Measurements from ENCODE around the gene PNP.

Gene PNP

DNA sequence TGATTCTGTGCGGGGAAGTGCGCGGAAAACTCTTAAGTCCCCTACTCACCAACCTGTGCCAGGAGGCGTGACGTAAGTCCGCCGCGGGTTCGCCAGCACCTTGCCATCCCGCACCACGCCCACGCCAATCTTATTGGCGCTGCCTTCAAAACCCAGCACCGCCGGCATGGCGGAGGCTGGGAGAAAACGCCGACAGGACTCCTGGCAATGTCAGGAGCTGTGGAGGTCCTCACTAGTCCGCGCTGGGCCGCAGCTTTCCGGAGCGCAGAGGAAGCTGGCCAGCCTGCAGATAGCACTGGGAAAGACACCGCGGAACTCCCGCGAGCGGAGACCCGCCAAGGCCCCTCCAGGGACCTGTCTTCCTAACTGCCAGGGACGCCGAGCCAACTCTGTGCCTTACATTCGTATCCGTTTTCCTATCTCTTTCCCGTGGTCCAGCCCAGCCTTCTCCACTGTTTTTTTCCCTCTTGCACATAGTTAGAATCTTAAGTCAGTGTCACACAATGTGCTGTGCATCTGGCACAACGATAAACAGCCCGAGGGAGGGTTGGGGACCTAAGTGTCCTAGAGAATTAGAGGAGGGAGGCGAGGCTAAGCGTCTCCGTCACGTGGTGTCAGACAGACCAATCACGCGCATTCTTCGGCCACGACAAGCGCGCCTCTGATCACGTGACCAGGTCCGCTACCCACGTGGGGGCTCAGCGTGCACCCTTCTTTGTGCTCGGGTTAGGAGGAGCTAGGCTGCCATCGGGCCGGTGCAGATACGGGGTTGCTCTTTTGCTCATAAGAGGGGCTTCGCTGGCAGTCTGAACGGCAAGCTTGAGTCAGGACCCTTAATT lies 14.5 kb upstream of the PNP start, which contains the start of the genes APEX1 and OSGEP:
Gene APEX1, plus strand, starts transcription at position 711 of the 839 bp plus-strand sequence. CDS start 420 bp downstream, outside the sequence.
Gene OSGEP, minus strand, starts transcription at position 297 of the 839 bp plus-strand sequence. Its CDS starts 129 bp downstream, at position 168.
- peak; percentile 96 to 98 (median 97) for DNase-seq (ENCODE audit: low read depth in 2 of 3, low spot score in 1 of 3)

DNA sequence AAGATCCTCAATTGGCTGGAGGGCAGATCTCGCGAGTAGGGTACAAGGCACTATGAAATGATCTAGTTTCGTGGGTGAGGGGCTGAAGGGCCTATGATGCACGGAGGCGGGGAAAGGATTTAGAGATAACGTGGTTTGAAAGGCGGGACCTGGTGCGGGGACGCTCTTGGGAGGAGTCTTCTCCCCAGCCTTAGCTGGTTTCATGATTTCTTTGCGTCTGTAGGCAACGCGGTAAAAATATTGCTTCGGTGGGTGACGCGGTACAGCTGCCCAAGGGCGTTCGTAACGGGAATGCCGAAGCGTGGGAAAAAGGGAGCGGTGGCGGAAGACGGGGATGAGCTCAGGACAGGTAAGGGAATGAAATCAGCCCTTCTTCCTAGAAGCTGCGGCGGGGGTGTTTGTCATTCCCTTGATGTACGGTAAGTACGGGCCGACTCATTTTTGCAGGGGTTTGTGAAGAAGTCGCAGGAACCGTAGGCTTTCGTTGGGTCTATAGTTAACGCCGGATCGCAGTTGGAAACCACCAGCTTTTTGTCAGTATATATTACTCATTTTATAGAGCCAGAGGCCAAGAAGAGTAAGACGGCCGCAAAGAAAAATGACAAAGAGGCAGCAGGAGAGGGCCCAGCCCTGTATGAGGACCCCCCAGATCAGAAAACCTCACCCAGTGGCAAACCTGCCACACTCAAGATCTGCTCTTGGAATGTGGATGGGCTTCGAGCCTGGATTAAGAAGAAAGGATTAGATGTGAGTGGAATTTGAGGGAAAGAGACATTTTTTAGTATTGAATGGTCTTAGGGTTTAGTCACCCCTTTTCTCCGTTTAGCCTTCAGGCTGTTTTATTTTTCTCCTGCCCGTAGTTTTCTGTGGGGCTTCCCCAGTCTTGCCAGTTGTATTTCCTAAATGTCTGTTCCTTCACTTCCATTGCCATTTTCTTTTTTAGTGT lies 13.6 kb upstream of the PNP start:
- no peak for DNase-seq (ENCODE audit: low read depth in 2 of 3, low spot score in 1 of 3)

DNA sequence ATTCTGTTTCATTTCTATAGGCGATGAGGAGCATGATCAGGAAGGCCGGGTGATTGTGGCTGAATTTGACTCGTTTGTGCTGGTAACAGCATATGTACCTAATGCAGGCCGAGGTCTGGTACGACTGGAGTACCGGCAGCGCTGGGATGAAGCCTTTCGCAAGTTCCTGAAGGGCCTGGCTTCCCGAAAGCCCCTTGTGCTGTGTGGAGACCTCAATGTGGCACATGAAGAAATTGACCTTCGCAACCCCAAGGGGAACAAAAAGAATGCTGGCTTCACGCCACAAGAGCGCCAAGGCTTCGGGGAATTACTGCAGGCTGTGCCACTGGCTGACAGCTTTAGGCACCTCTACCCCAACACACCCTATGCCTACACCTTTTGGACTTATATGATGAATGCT lies 12.2 kb upstream of the PNP start:
- no peak for DNase-seq (ENCODE audit: low read depth in 2 of 3, low spot score in 1 of 3)

DNA sequence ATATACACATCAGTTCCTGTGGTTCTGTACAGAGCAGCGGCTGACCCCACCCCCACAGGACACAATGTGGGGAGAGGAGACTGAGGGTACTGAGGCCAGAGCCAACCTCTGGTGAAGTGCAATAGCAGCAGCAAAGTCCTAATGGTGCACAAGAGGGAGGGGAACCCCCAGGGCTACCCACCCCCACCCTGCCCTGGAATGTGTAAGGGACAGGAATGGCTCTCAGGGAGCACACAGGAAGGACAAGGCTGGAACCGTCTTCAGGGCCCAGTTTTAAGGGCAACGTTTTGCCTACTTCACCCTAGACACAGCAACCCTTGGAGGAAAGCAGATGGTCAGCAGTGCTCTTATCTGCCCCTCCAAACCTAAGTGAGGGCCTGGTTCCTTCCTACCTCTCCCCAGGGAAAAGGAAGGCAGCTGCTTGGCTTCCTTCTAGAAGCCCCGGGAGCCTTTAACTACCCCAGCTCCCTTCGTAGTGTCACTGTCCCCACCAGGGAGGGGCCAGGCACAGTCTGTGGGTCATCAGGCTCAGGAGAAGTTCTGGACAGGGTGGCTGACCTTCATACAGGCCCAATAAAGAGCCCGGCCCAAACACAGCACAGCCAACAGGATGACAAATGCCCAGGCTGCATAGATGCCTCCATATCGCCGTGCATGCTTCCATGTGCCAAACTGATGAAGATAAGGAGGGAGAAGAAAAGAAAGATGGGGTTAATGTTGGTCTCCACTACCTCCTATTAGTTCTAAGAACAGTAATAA lies 11.0 kb upstream of the PNP start:
- DNase-seq (ENCODE audit: low read depth in 2 of 3, low spot score in 1 of 3): no peak

DNA sequence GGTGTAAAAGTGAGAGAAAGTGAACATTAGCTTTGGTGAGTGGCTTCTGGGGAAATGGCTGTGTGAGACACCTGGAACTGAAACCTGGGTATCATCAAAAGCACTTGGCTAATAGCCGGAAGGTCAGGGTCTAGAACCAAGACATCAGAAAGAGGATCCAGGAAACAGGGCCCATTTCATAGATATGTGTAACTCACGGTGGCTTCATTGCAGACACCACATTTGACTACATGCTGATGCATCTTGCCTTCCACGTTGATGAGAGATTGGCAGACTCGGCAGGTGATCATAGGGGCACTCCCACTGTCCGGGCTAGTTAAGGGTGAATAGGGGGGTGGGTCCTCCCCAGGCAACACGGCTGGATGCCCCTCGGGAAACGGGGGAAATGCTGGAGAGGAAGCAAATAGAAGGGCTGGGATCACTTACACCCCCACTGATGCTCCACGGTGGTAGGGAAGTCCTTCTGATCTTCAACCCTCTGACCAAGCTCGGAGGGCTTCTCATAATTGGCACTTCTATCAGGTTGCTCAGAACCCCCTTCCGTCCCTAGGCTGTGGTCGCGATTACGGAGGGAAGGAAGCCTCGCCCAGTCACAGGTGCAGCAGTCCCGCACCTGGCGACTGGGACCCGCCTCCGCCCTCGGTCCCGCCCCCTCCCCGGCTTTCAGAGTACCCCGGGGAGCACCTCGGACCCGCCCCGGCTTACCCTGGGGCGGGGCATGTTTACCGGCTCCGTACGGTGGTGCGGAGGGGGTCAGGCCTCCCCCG lies 8.6 kb upstream of the PNP start:
- no peak for DNase-seq (ENCODE audit: low read depth in 2 of 3, low spot score in 1 of 3)

DNA sequence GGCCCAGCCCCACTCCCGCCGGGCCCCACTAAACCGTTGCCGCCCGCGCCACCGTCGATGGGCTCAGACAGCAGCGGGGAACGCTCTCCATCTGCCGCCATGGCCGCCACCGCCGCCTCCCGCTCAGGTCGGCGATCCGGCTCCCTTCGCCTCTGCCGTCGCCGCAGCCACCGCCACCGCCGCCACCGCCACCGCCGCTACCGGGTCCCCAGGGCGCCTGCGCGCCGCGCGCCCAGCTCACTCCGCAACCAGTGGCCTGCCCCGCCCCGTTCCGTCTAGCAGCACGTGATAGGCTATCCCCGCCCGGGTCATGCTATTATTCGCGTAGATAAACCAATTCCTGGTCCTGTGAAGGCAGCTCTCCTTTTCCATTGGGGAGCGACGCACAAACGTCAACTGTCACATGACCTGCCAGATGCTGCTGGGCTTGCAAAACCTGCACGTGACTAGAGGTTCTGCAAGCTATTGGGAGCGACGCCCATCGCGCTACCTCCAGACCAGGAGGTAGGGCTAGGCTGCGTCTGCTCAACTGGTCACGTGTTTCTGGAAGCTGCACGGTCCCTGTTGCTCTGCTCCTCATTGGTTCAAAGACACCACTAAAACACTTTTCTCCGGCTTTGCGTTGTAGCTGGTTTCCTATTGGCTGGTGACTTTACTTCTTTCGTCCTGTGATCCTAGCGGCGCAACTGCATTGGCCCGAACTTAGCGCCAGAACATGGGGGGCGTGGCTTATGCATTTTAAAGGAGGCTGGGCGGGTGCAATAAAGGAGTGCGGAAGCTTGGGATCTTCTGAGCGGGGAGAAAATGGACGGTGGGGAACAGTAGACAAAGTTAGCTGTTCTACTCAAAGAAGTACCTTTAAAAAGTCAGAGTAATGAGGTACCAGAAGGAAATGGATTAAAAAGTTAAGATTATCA lies 7.7 kb upstream of the PNP start, which contains the start of gene PIP4P1:
Gene PIP4P1, minus strand, starts transcription at position 210 of the 917 bp plus-strand sequence. Its CDS starts 109 bp downstream, at position 101.
- peak; percentile 94 to 97 (median 97) for DNase-seq (ENCODE audit: low read depth in 2 of 3, low spot score in 1 of 3)

DNA sequence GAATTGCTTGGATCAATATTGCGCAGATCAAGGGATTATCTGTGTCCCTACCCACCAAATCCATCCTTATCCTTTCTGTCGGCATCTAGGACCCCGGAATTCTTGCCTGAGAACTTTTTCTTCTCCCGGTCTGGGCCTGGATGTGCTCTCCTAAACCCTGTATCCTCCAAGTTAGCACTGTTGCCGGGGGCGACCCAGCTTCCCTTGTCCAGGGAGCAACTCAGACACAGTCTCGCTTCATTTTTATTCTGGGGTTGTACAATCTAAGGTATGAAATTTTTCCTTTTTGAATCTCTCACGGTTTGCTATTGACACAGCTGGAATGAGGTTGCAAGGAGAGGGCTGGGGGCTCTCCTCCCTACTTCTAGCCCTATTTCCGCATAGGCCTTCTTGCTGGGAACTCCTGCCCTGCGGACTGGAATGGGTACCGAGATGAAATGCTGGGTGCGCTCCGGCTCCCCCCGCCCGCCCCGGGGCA lies 403 bp upstream of the PNP start:
- no peak for DNase-seq (ENCODE audit: low read depth in 2 of 3, low spot score in 1 of 3)

DNA sequence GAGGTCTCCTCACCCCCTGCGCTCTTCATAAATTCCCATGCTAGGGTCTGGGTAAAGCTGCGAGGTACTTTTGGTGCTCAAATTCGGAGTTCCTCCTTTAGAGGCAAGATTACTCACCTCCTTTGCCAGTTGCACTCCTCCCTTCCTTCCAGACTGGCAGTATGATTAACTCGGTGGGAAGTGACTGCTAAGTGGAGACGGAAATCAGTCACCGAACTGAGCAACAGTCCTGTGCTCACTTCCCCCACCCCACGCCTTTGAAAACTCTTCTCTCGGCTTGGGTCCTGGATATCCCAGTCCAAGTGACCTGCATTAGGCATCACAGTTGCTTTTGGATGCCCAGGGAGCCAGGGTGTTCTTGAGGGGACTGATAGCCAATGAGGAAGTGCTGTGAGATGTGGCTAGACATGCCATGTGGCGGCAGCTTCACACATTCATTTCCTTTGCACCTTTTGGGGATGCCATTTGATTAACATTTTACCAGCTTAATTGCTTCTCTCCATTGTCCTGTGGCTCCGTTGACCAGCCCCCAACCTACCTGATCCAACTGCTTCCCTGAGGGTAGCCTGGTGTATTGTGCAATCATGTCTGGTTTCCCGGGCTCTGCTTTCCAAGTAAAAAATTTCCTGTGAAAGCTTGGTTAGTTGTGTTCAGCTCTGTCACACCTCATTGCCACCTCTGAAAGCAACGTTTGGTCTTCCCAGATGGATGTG lies 840 bp downstream of the PNP start:
- DNase-seq (ENCODE audit: low read depth in 2 of 3, low spot score in 1 of 3): peak; percentile 51 to 53 (median 51)

DNA sequence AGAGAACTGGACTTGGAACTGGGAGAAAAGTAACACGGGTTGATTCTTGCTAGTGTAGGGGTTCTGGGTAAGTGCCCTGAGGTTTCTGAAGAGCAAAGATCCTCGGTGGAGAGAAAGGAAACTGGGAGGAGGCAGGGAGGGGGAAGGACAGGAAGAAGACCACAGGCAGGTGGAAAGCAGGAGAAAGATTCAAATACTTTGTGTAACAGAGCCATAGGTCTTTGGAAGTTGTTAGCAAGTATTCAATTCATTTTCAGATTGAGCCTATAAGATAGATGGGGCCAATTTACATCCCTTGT lies 1.3 kb downstream of the PNP start:
- DNase-seq (ENCODE audit: low read depth in 2 of 3, low spot score in 1 of 3): no peak

DNA sequence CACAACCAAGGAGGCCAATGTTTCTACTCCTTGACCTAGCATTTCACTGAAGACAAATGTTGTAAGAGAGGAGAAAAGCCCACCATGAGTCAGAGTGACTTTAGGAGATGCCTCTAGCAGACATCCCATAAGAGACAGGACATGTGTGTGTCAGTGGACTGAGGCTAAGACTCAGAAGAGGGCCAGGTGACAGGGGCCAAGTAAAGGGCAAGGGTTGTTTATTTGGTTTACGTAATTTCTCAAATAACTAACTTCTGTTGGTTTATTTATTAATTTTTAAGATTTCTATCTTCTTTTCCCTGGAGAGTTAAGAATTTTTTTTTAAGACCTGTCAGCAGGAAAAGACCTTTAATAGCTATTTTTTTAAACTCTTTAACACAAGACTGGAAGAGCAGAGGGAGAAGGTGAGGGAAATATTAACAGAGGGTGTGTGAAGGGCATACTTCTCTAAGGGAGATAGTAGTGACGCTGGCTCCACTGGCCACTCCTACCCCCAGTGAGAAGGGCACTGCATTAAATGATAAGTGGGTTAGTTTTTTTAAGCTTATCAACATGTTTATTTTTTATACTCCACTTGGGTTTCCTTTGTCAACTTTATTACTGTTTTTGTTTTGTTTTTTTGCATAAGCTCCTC lies 3.4 kb downstream of the PNP start:
- no peak for DNase-seq (ENCODE audit: low read depth in 2 of 3, low spot score in 1 of 3)

DNA sequence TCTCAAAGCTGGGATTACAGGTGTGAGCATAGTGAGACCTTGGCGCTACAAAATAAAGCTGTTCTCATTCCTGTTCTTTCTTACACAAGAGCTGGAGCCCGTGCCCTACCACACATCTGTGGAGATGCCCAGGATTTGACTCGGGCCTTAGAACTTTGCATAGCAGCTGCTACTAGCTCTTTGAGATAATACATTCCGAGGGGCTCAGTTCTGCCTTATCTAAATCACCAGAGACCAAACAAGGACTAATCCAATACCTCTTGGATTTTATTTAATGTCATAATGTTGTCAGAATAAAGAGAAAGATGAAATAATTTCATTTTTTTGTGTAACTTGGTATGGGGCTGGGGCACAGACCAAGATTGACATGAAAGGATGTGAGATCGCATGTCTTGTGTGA lies 7.6 kb downstream of the PNP start:
- no peak for DNase-seq (ENCODE audit: low read depth in 2 of 3, low spot score in 1 of 3)

DNA sequence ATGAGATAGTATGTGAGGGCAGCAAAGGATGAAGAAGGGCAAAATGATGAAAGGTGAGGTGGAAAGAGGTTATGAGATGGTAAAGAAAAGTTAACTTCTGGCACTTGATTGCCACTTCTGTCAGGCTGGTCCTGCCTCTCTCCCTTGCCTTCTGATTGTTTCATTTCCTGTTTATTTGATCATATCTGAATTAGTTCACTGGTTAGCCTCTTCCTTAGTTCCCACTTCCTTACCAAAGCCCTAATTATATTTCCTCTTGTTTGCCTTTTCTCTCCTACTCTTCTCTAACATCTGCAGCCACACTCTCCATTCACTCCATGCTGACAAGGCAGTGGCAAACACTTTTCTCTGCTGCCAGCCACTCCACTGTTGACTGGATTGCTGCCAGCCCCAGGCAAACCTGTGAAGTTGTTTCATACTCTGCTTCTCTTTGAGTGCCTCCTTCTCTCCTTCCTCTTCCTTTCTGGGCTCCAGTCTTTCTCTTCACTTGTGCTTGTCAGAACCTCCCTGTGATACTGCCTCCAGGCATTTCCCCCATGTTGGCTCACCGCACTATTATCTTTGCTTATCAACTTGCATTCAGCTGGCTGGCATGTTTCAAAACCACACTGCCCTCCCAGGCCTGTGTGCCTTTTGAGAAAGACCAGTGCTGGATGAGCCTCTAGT lies 8.1 kb downstream of the PNP start:
- no peak for DNase-seq (ENCODE audit: low read depth in 2 of 3, low spot score in 1 of 3)

DNA sequence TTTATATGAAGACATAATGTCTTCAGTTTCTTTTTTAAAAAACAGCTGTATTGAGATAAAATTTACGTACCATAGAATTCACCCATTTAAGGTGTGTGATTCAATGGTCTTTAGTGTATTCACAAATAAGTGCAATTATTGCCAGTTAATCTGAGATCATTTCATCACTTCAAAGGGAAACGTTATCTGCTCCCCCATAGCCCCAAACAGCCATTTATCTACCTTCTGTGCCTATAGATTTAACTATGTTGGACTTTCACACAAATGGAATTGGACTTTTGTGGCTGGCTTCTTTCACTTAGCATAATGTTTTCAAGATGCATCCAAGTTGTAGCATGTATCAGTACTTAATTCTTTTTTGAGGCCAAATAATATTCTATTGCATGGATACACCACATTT lies 9.7 kb downstream of the PNP start:
- DNase-seq (ENCODE audit: low read depth in 2 of 3, low spot score in 1 of 3): no peak

DNA sequence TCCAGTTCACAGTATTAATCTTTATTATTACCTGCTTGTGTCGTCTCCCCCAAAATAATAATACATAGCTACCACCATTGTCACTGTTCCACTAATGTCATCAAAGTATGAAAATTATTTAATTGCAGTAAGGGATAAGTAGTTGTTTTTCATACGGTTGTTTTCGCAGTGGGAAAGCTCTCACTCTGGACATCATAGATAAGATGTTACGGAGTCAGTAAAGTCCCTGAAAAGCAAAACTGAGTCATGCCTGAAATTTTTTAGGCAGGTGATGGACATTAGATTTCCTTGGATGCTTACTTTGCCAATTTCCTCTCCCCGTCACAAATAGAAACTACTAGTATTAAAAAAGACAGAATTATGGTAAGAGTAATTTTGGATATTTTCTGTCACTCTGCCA lies 13.2 kb downstream of the PNP start:
- no peak for DNase-seq (ENCODE audit: low read depth in 2 of 3, low spot score in 1 of 3)

DNA sequence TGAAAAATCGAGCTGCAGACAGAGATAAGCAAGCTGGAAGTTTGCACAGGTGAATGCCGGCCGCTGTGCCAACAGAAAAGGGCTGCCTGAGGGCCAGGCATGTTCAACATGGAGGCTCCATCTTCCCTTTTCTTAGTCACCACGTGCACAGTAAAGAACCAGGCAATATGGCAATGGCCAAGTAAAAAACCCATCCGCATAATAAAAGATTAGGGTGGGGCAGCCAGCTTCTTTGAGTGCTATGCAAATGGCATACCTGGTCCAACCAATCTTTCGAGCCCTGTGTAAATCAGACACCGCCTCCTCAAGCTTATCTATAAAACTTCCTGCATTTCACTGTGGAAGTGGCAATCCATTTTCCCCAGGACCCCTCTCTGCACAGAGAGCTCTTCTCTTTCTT lies 16.7 kb downstream of the PNP start:
- DNase-seq (ENCODE audit: low read depth in 2 of 3, low spot score in 1 of 3): no peak

DNA sequence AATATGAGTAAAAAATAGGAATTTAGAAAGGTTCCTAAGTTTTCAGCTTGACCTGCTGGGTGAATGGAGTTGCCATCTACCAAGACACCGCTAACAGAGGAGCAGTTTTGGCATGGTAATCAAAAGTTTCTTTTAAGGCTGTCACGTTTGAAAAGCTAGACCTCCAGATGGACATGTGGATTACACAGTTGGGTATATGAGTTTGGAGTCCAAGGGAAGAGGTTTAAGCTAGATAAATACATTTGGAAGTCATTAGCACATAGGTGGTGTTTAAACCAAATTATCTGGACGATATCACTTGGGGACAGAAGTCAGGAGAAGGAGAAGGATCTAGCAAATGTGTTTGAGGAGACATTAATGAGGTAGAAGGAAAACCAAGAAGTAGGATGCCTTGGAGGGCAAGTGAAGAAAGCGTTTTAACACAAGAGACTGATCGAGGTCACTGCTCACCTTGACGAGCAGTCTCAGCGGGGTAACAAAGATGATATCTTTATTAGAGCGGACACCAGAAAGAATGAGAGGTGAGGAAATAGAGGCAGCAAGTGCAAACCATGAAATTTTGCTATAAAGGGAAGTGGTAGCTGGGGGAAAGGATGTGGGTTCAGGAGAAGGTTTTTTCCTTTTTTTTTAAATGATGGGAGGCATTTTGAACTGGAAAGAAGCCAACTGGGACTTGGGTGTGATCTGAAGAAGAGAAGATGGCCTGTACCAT lies 17.6 kb downstream of the PNP start:
- DNase-seq (ENCODE audit: low read depth in 2 of 3, low spot score in 1 of 3): no peak

DNA sequence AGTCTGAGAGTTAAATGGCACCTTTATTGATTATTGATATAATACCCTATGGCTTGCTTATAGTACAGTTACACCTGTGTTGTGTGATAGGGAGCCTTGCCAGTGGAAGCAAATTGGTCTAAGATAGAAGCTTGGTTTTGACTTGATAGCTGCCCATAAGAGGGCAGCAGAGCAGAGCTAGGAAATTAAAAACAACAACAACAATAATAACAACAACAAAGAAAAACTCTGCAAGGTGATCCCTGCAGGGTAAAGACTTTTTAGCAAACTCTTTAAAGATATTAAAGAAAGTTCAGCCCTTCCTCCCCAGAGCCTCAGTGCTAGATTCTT lies 18.2 kb downstream of the PNP start:
- DNase-seq (ENCODE audit: low read depth in 2 of 3, low spot score in 1 of 3): no peak
